ENCODE measurements around the gene SLC7A6. TPM values are rescaled to one million over a fixed set of nuclear protein-coding genes. Genes with fewer than 3 reads are reported as not detected.
"Not testable (repeated sequence)": the region's sequence is repeated elsewhere in the genome, so short reads cannot be mapped to it uniquely, and the experiment has no call there.

Gene SLC7A6
- total RNA-seq, 2 donors from 2014 or later = 56.2 to 111 TPM

- ATAC-seq (no peak), DNase-seq (ENCODE audit: low spot score) (no peak)
- no peaks in the 10 kb centered on the region for H3K27me3 Mint-ChIP-seq
- H3K4me1 Mint-ChIP-seq (ENCODE audit: low read depth in 2 of 2) = peaks cover 71 to 74% of the 10 kb centered on the region in 2 donors
- H3K4me3 Mint-ChIP-seq = peak overlapping the region; percentile 24
- H3K9me3 Mint-ChIP-seq = no peaks in the 10 kb centered on the region
- peak overlapping the region; percentile 81 to 84 for H3K27ac Mint-ChIP-seq
- peaks cover 18% of the 10 kb centered on the region for H3K36me3 Mint-ChIP-seq
Observed at GRCh38 chr16:68287276-68288251, 23.2 kb downstream of the SLC7A6 start.

- H3K27me3 Mint-ChIP-seq = no peaks in the 10 kb centered on the region
- ATAC-seq (no peak), DNase-seq (ENCODE audit: low spot score) (no peak)
- no peaks in the 10 kb centered on the region for H3K9me3 Mint-ChIP-seq
- peak overlapping the region; percentile 24 for H3K4me3 Mint-ChIP-seq
- peak overlapping the region; percentile 81 to 84 for H3K27ac Mint-ChIP-seq
- H3K36me3 Mint-ChIP-seq = peaks cover 18% of the 10 kb centered on the region
- H3K4me1 Mint-ChIP-seq (ENCODE audit: low read depth in 2 of 2) = peaks cover 67 to 69% of the 10 kb centered on the region in 2 donors
Observed at GRCh38 chr16:68288252-68288650, 23.9 kb downstream of the SLC7A6 start.

GRCh38 chr16:68288796-68289195 is 24.5 kb downstream of the SLC7A6 start:
- ATAC-seq; H3K4me3 Mint-ChIP-seq; H3K9me3 Mint-ChIP-seq; DNase-seq (ENCODE audit: low spot score); H3K27me3 Mint-ChIP-seq: not testable (repeated sequence)
- peak overlapping the region; percentile 81 to 84 for H3K27ac Mint-ChIP-seq
- peaks cover 63 to 66% of the 10 kb centered on the region in 2 donors for H3K4me1 Mint-ChIP-seq (ENCODE audit: low read depth in 2 of 2)
- peaks cover 23% of the 10 kb centered on the region for H3K36me3 Mint-ChIP-seq

- H3K27me3 Mint-ChIP-seq = no peaks in the 10 kb centered on the region
- peak overlapping the region; percentile 60 for H3K4me3 Mint-ChIP-seq
- no peak for DNase-seq (ENCODE audit: low spot score)
- no peak for ATAC-seq
- peak overlapping the region; percentile 81 to 84 for H3K27ac Mint-ChIP-seq
- no peaks in the 10 kb centered on the region for H3K9me3 Mint-ChIP-seq
- H3K4me1 Mint-ChIP-seq (ENCODE audit: low read depth in 2 of 2) = peaks cover 62 to 65% of the 10 kb centered on the region in 2 donors
- H3K36me3 Mint-ChIP-seq = peaks cover 27% of the 10 kb centered on the region
Observed at GRCh38 chr16:68289202-68289601, 24.9 kb downstream of the SLC7A6 start.

- Mint-ChIP-seq H3K36me3 (peaks cover 30% of the 10 kb centered on the region), H3K27me3 (no peaks in the 10 kb centered on the region), H3K27ac (peak overlapping the region; percentile 81 to 84), H3K9me3 (no peaks in the 10 kb centered on the region), H3K4me3 (peak overlapping the region; percentile 60), H3K4me1 (ENCODE audit: low read depth in 2 of 2) (peaks cover 60 to 63% of the 10 kb centered on the region in 2 donors)
- peak; percentile 69 for ATAC-seq
- DNase-seq (ENCODE audit: low spot score) = no peak
Observed at GRCh38 chr16:68289621-68290329, 25.4 kb downstream of the SLC7A6 start.

- H3K9me3 Mint-ChIP-seq = no peaks in the 10 kb centered on the region
- ATAC-seq (no peak), DNase-seq (ENCODE audit: low spot score) (no peak)
- peak overlapping the region; percentile 81 to 84 for H3K27ac Mint-ChIP-seq
- peaks cover 30% of the 10 kb centered on the region for H3K36me3 Mint-ChIP-seq
- H3K27me3 Mint-ChIP-seq = no peaks in the 10 kb centered on the region
- H3K4me1 Mint-ChIP-seq (ENCODE audit: low read depth in 2 of 2) = peaks cover 55 to 59% of the 10 kb centered on the region in 2 donors
- peak overlapping the region; percentile 60 for H3K4me3 Mint-ChIP-seq
Observed at GRCh38 chr16:68290450-68290849, 26.1 kb downstream of the SLC7A6 start.

- peak overlapping the region; percentile 18 for H3K4me3 Mint-ChIP-seq
- H3K4me1 Mint-ChIP-seq (ENCODE audit: low read depth in 2 of 2) = peaks cover 51 to 56% of the 10 kb centered on the region in 2 donors
- ATAC-seq = no peak
- peaks cover 27% of the 10 kb centered on the region for H3K36me3 Mint-ChIP-seq
- H3K27ac Mint-ChIP-seq = peak overlapping the region; percentile 81 to 84
- no peaks in the 10 kb centered on the region for H3K9me3 Mint-ChIP-seq
- no peak for DNase-seq (ENCODE audit: low spot score)
- H3K27me3 Mint-ChIP-seq = no peaks in the 10 kb centered on the region
Observed at GRCh38 chr16:68291227-68291626, 26.9 kb downstream of the SLC7A6 start.

DNA sequence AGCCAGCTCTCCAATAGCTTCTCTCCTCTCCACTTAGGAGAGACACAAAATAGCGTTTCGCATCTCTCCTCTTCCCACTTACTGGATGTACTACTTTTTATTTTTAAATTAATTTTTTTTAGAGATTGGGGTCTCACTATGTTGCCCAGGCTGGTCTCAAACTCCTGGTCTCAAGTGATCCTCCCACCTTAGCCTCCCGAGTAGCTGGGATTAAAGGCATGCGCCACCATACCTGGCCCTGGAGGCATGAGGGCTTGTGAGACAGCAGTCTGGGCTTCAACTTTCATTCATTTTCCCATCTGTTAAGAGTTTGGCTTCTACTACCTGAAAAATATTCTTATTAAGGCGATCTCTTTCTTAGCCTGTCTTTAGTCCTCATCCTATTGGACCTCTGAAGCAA is 28.1 kb downstream of the SLC7A6 start:
- H3K36me3 Mint-ChIP-seq = peaks cover 26% of the 10 kb centered on the region
- H3K27me3 Mint-ChIP-seq = no peaks in the 10 kb centered on the region
- H3K4me3 Mint-ChIP-seq = no peak overlapping the region
- H3K9me3 Mint-ChIP-seq = no peaks in the 10 kb centered on the region
- no peak for ATAC-seq
- DNase-seq (ENCODE audit: low spot score) = no peak
- H3K4me1 Mint-ChIP-seq (ENCODE audit: low read depth in 2 of 2) = peaks cover 41 to 49% of the 10 kb centered on the region in 2 donors
- H3K27ac Mint-ChIP-seq = peak overlapping the region in 1 of 2 donors; percentile 84

GRCh38 chr16:68296291-68296690 is 32.0 kb downstream of the SLC7A6 start:
- H3K4me1 Mint-ChIP-seq (ENCODE audit: low read depth in 2 of 2) = peaks cover 20 to 26% of the 10 kb centered on the region in 2 donors
- no peak for ATAC-seq
- no peak overlapping the region for H3K27ac Mint-ChIP-seq
- no peaks in the 10 kb centered on the region for H3K9me3 Mint-ChIP-seq
- no peak for DNase-seq (ENCODE audit: low spot score)
- no peaks in the 10 kb centered on the region for H3K27me3 Mint-ChIP-seq
- no peak overlapping the region for H3K4me3 Mint-ChIP-seq
- peaks cover 47% of the 10 kb centered on the region for H3K36me3 Mint-ChIP-seq

DNA sequence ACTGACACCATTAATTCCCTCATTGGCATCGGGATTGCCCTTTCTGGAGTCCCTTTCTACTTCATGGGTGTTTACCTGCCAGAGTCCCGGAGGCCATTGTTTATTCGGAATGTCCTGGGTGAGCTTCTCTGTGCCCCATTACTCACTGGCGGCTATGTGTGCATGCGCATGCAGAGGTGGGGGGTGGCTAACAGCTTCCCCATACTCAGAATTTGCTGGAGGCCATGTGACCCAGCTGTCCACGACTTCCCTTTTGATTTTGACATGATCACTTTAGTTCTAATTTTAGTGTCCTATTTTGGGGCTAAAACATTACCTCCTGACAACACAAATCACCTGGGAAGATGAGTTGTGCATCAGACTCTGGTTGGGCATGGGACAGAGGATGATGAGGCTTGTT is 32.4 kb downstream of the SLC7A6 start:
- Mint-ChIP-seq H3K4me1 (ENCODE audit: low read depth in 2 of 2) (peaks cover 18 to 22% of the 10 kb centered on the region in 2 donors), H3K27me3 (no peaks in the 10 kb centered on the region), H3K27ac (no peak overlapping the region), H3K36me3 (peaks cover 47% of the 10 kb centered on the region), H3K4me3 (no peak overlapping the region), H3K9me3 (no peaks in the 10 kb centered on the region)
- ATAC-seq (no peak), DNase-seq (ENCODE audit: low spot score) (no peak)

DNA sequence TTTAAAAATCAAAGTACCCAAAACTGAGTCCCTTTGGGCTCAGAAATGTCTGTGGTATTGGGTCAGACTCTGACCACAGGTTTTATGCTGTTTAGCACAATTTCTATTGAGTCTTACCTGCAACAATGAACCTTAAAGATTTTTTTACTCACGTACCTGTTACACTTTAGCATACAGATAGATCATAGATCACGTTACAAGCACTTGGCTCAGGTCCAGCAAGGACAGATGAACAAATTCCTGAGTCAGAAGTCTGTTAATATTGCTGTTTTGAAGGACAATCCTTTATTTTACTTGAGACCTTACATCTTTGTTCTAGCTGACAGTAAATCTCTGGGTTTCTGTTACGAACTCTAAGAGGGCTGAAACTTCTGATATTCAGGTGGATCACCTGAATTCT is 33.6 kb downstream of the SLC7A6 start:
- DNase-seq (ENCODE audit: low spot score) = no peak
- Mint-ChIP-seq H3K27me3 (no peaks in the 10 kb centered on the region), H3K27ac (no peak overlapping the region), H3K4me1 (ENCODE audit: low read depth in 2 of 2) (peaks cover 15 to 19% of the 10 kb centered on the region in 2 donors), H3K9me3 (no peaks in the 10 kb centered on the region), H3K36me3 (peaks cover 54% of the 10 kb centered on the region), H3K4me3 (no peak overlapping the region)
- ATAC-seq = no peak

GRCh38 chr16:68298312-68298711 is 34.0 kb downstream of the SLC7A6 start:
- no peaks in the 10 kb centered on the region for H3K9me3 Mint-ChIP-seq
- no peak overlapping the region for H3K4me3 Mint-ChIP-seq
- no peak overlapping the region for H3K27ac Mint-ChIP-seq
- H3K36me3 Mint-ChIP-seq = peaks cover 54% of the 10 kb centered on the region
- DNase-seq (ENCODE audit: low spot score) = no peak
- no peaks in the 10 kb centered on the region for H3K27me3 Mint-ChIP-seq
- H3K4me1 Mint-ChIP-seq (ENCODE audit: low read depth in 2 of 2) = peaks cover 15 to 19% of the 10 kb centered on the region in 2 donors
- ATAC-seq = no peak

DNA sequence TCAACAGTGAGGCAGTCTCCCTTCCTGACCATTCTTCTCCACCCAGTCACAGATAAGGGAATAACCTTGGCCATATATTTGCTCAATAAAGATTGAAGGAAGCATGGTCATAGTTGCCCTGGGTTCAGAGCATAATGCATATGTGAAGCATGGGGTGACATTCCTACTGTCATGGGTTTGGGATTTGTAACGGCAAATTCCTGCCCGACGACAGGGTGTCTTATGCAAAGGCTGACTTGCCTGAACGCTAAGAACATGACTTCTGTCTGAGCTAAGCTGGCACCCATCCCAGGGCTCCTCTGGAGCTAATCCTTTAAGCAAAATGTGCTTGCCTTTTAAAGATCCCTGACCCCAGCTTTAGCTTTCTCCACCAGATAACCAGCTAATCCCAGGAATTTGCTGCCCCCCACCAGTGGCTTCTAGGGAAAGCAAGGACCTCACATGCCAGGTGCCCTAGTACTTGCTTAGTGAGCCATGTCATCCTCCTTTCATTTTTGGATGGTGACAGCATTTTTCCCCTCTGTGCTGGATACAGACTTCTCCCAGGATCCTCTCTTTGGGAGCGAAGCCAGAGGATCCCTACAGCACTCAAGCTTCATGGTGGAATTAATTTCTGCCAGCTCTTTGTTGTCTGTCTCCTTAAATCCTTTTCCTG is 34.7 kb downstream of the SLC7A6 start:
- H3K9me3 Mint-ChIP-seq = no peaks in the 10 kb centered on the region
- H3K27me3 Mint-ChIP-seq = no peaks in the 10 kb centered on the region
- no peak for DNase-seq (ENCODE audit: low spot score)
- peaks cover 47% of the 10 kb centered on the region for H3K36me3 Mint-ChIP-seq
- ATAC-seq = no peak
- no peak overlapping the region for H3K4me3 Mint-ChIP-seq
- no peak overlapping the region for H3K27ac Mint-ChIP-seq
- H3K4me1 Mint-ChIP-seq (ENCODE audit: low read depth in 2 of 2) = peaks cover 11 to 18% of the 10 kb centered on the region in 2 donors

Data from natural killer cell treated with Interleukin-12 subunit alpha and Interleukin-12 subunit beta and Interleukin-15 and Interleukin-18, amount 100 ng/mL, for 72 hours (primary cell).